Muscle of arm (tissue), 12 donors: ENCODE data around the gene RBM8A. TPM values are rescaled to one million over a fixed set of nuclear protein-coding genes. Genes with fewer than 3 reads are reported as not detected.

Experiments
- DNase-seq: peaks from one replicate; pipeline ENCODE4 v3.0.0-alpha.2; 2013
- polyA plus RNA-seq, 12 donors: library from polyadenylated mRNA; unstranded; fragments of 120-200 nt; gene quantifications; one replicate each; pipeline ENCODE4 v1.2.1, GENCODE V29; 2013; ENCODE audit not compliant: insufficient read length in 12 of 12

RBM8A gene
- polyA plus RNA-seq, 12 donors = 104 to 160 (median 134) TPM; not detected in 1

GRCh38 chr1:145918992-145919939 lies 8.0 kb downstream of the RBM8A start:
- peak; percentile 44 for DNase-seq

GRCh38 chr1:145918144-145918991 lies 8.9 kb downstream of the RBM8A start, which contains the start of gene PEX11B:
PEX11B (minus strand) TSS chr1:145918717; CDS start chr1:145918688, 29 bp downstream.
- peak; percentile 91 for DNase-seq

GRCh38 chr1:145917595-145917994 lies 9.7 kb downstream of the RBM8A start:
- no peak for DNase-seq

- no peak for DNase-seq
Observed at GRCh38 chr1:145916745-145917144, 10.5 kb downstream of the RBM8A start.

GRCh38 chr1:145912128-145912641 lies 15.1 kb downstream of the RBM8A start:
- no peak for DNase-seq

GRCh38 chr1:145908653-145909052 lies 18.6 kb downstream of the RBM8A start:
- no peak for DNase-seq

- peak; percentile 70 for DNase-seq
Observed at GRCh38 chr1:145906954-145907753, 20.1 kb downstream of the RBM8A start.

GRCh38 chr1:145901312-145902021 lies 25.8 kb downstream of the RBM8A start:
- no peak for DNase-seq

- DNase-seq = no peak
Observed at GRCh38 chr1:145898756-145899155, 28.5 kb downstream of the RBM8A start.

GRCh38 chr1:145897969-145898368 lies 29.3 kb downstream of the RBM8A start:
- DNase-seq = no peak

GRCh38 chr1:145895471-145895870 lies 31.8 kb downstream of the RBM8A start:
- DNase-seq = no peak

- no peak for DNase-seq
Observed at GRCh38 chr1:145893306-145894055, 33.8 kb downstream of the RBM8A start.

GRCh38 chr1:145892486-145893087 lies 34.7 kb downstream of the RBM8A start:
- no peak for DNase-seq

GRCh38 chr1:145891587-145892485 lies 35.4 kb downstream of the RBM8A start:
- DNase-seq = peak; percentile 94

GRCh38 chr1:145891143-145891542 lies 36.1 kb downstream of the RBM8A start:
- no peak for DNase-seq

GRCh38 chr1:145889722-145890121 lies 37.6 kb downstream of the RBM8A start:
- DNase-seq = no peak

- no peak for DNase-seq
Observed at GRCh38 chr1:145887631-145888030, 39.7 kb downstream of the RBM8A start.

GRCh38 chr1:145886816-145887215 lies 40.5 kb downstream of the RBM8A start:
- DNase-seq = no peak
